ENCODE results near the gene PIEZO2.

GRCh38 chr18:10863026-10863425 lies 286.3 kb downstream of the PIEZO2 start:
- TF ChIP-seq CTCF (IDR thresholded peaks at IDR 0.05; ENCODE audit: poor library complexity) (no peak), EZH2 (IDR thresholded peaks at IDR 0.05; ENCODE audit: borderline replicate concordance) (no peak)

Measured in hepatocyte (in vitro differentiated cells).